HL-60/S4 (cell line): ENCODE results near the gene ZNF208.
"Not testable (repeated sequence)": the region's sequence is repeated elsewhere in the genome, so short reads cannot be mapped to it uniquely, and the experiment has no call there.

Experiments used
- in situ Hi-C: fragments of 300-500 bp; cut with MboI; formaldehyde crosslinking; loops from 2 replicates; pipeline ENCODE4 v1.14.3; 2022; ENCODE audit warnings: low sequenced_read_pairs

Gene ZNF208

GRCh38 chr19:22010437-22011143 lies at the start of gene ZNF208:
Gene ZNF208, minus strand, starts transcription at chr19:22010943. Its CDS starts 149 bp downstream, at chr19:22010794.
- in situ Hi-C loops = not testable (repeated sequence)

- in situ Hi-C loops = no loop called here
Measured at GRCh38 chr19:22052644-22053013, 41.9 kb upstream of the ZNF208 start.

- in situ Hi-C loops = not testable (repeated sequence)
Measured at GRCh38 chr19:22041151-22041550, 30.4 kb upstream of the ZNF208 start.

GRCh38 chr19:22030680-22031079 lies 19.9 kb upstream of the ZNF208 start:
- in situ Hi-C loops = no loop called here

GRCh38 chr19:22026687-22027086 lies 15.9 kb upstream of the ZNF208 start:
- in situ Hi-C loops = no loop called here

GRCh38 chr19:22025539-22025938 lies 14.8 kb upstream of the ZNF208 start:
- in situ Hi-C loops = not testable (repeated sequence)

GRCh38 chr19:21970466-21970865 lies 40.3 kb downstream of the ZNF208 start:
- in situ Hi-C loops = no loop called here

- in situ Hi-C loops = no loop called here
Measured at GRCh38 chr19:21947775-21948174, 63.0 kb downstream of the ZNF208 start.

GRCh38 chr19:21940684-21941083 lies 70.1 kb downstream of the ZNF208 start:
- in situ Hi-C loops = no loop called here

- in situ Hi-C loops = no loop called here
Measured at GRCh38 chr19:21934593-21934992, 76.2 kb downstream of the ZNF208 start.

GRCh38 chr19:21934131-21934530 lies 76.6 kb downstream of the ZNF208 start:
- in situ Hi-C loops = no loop called here

GRCh38 chr19:21922276-21922675 lies 88.5 kb downstream of the ZNF208 start:
- in situ Hi-C loops = no loop called here

- in situ Hi-C loops = no loop called here
Measured at GRCh38 chr19:21921691-21922180, 89.0 kb downstream of the ZNF208 start.

GRCh38 chr19:21915411-21915810 lies 95.3 kb downstream of the ZNF208 start:
- in situ Hi-C loops = no loop called here

GRCh38 chr19:21912654-21913053 lies 98.1 kb downstream of the ZNF208 start:
- in situ Hi-C loops = no loop called here

- in situ Hi-C loops = no loop called here
Measured at GRCh38 chr19:21910318-21910717, 100.4 kb downstream of the ZNF208 start.

- in situ Hi-C loops = no loop called here
Measured at GRCh38 chr19:21908066-21908465, 102.7 kb downstream of the ZNF208 start.

GRCh38 chr19:21907516-21907915 lies 103.2 kb downstream of the ZNF208 start:
- in situ Hi-C loops = no loop called here

- in situ Hi-C loops = no loop called here
Measured at GRCh38 chr19:21902571-21902970, 108.2 kb downstream of the ZNF208 start.

- in situ Hi-C loops = no loop called here
Measured at GRCh38 chr19:21901861-21902260, 108.9 kb downstream of the ZNF208 start.

GRCh38 chr19:21900401-21900800 lies 110.3 kb downstream of the ZNF208 start:
- in situ Hi-C loops = no loop called here

GRCh38 chr19:21891086-21891485 lies 119.7 kb downstream of the ZNF208 start:
- in situ Hi-C loops = no loop called here

- in situ Hi-C loops = not testable (repeated sequence)
Measured at GRCh38 chr19:21890017-21890416, 120.7 kb downstream of the ZNF208 start.
